ENCODE measurements around the gene HSP90AB1. TPM values are rescaled to one million over a fixed set of nuclear protein-coding genes. Genes with fewer than 3 reads are reported as not detected.
A peak's percentile ranks its signal among the peaks of the same experiment; 100 is the strongest.

HSP90AB1 gene
- total RNA-seq, 4 donors from 2014 or later: 556 to 669 (median 586) TPM

GRCh38 chr6:44232676-44233566 is 14.0 kb upstream of the HSP90AB1 start:
- peaks cover 14 to 30% of the 10 kb centered on the region in 2 donors for H3K36me3 ChIP-seq
- WGBS, 2 donors: 90 to 92% methylated on average over 12 to 15 of the region's 16 CpGs
- peak overlapping the region; percentile 82 to 89 (median 85) for H3K27ac ChIP-seq
- TF ChIP-seq POLR2A (IDR thresholded peaks at IDR 0.05) (no peak), CTCF (IDR thresholded peaks at IDR 0.05) (no peak)
- H3K4me3 ChIP-seq (replicated peaks in 1 of 3): no peak overlapping the region
- no peaks in the 10 kb centered on the region for H3K9me3 ChIP-seq
- H3K27me3 ChIP-seq: no peaks in the 10 kb centered on the region
- H3K4me1 ChIP-seq: peaks cover 31 to 44% of the 10 kb centered on the region in 2 donors
- intact Hi-C loops (cut with DNase I): loop anchor here (10.0 kb wide), 1 partner anchor 138 kb away; no protein-coding TSS in a partner anchor
- no peak for DNase-seq

- Histone ChIP-seq H3K4me3 (replicated peaks in 1 of 3) (no peak overlapping the region), H3K27ac (peak overlapping the region; percentile 82 to 89 (median 85)), H3K27me3 (no peaks in the 10 kb centered on the region), H3K9me3 (no peaks in the 10 kb centered on the region), H3K36me3 (peaks cover 14 to 30% of the 10 kb centered on the region in 2 donors), H3K4me1 (peaks cover 31 to 44% of the 10 kb centered on the region in 2 donors)
- DNase-seq: no peak
- intact Hi-C loops (cut with DNase I): loop anchor here (10.0 kb wide), 1 partner anchor 139 kb away; no protein-coding TSS in a partner anchor
- TF ChIP-seq CTCF (IDR thresholded peaks at IDR 0.05) (no peak), POLR2A (IDR thresholded peaks at IDR 0.05) (no peak)
- WGBS, 2 donors: 67 to 75% methylated on average over 14 of the region's 14 CpGs
Observed at GRCh38 chr6:44233567-44234100, 13.3 kb upstream of the HSP90AB1 start.

GRCh38 chr6:44234101-44235025 is 12.5 kb upstream of the HSP90AB1 start:
- H3K27ac ChIP-seq: peak overlapping the region; percentile 82 to 89 (median 85)
- peak; percentile 92 for DNase-seq
- no peaks in the 10 kb centered on the region for H3K27me3 ChIP-seq
- peaks cover 14 to 30% of the 10 kb centered on the region in 2 donors for H3K36me3 ChIP-seq
- intact Hi-C loops (cut with DNase I): loop anchor here (5.0 to 10.0 kb wide), 2 partner anchors 62 to 140 kb away; no protein-coding TSS in a partner anchor
- no peak overlapping the region for H3K4me3 ChIP-seq (replicated peaks in 1 of 3)
- H3K9me3 ChIP-seq: no peaks in the 10 kb centered on the region
- 15 to 19% methylated on average over 4 to 5 of the region's 5 CpGs for WGBS, 2 donors
- peak in 1 of 2 donors; percentile 52 for TF ChIP-seq POLR2A (IDR thresholded peaks at IDR 0.05)
- peak; percentile 17 to 88 (median 68) for TF ChIP-seq CTCF (IDR thresholded peaks at IDR 0.05)
- H3K4me1 ChIP-seq: peaks cover 31 to 40% of the 10 kb centered on the region in 2 donors

- no peak for DNase-seq
- intact Hi-C loops (cut with DNase I): loop anchor here (5.0 to 10.0 kb wide), 2 partner anchors 63 to 140 kb away; no protein-coding TSS in a partner anchor
- peaks cover 31 to 40% of the 10 kb centered on the region in 2 donors for H3K4me1 ChIP-seq
- H3K9me3 ChIP-seq: no peaks in the 10 kb centered on the region
- no peaks in the 10 kb centered on the region for H3K27me3 ChIP-seq
- peak overlapping the region; percentile 82 to 89 (median 85) for H3K27ac ChIP-seq
- no peak overlapping the region for H3K4me3 ChIP-seq (replicated peaks in 1 of 3)
- no peak for TF ChIP-seq POLR2A (IDR thresholded peaks at IDR 0.05)
- no peak for TF ChIP-seq CTCF (IDR thresholded peaks at IDR 0.05)
- WGBS, 2 donors: 84 to 85% methylated on average over 6 of the region's 6 CpGs
- H3K36me3 ChIP-seq: peaks cover 8 to 22% of the 10 kb centered on the region in 2 donors
Observed at GRCh38 chr6:44235269-44235668, 11.6 kb upstream of the HSP90AB1 start.
